ENCODE measurements around the gene RAB10. TPM values are rescaled to one million over a fixed set of nuclear protein-coding genes. Genes with fewer than 3 reads are reported as not detected.
A peak's percentile ranks its signal among the peaks of the same experiment; 100 is the strongest.
"Not testable (repeated sequence)": the region's sequence is repeated elsewhere in the genome, so short reads cannot be mapped to it uniquely, and the experiment has no call there.

RAB10 gene
- 10 to 100 TPM; 69.9 to 85.2 (median 80.5) TPM for polyA plus RNA-seq

DNA sequence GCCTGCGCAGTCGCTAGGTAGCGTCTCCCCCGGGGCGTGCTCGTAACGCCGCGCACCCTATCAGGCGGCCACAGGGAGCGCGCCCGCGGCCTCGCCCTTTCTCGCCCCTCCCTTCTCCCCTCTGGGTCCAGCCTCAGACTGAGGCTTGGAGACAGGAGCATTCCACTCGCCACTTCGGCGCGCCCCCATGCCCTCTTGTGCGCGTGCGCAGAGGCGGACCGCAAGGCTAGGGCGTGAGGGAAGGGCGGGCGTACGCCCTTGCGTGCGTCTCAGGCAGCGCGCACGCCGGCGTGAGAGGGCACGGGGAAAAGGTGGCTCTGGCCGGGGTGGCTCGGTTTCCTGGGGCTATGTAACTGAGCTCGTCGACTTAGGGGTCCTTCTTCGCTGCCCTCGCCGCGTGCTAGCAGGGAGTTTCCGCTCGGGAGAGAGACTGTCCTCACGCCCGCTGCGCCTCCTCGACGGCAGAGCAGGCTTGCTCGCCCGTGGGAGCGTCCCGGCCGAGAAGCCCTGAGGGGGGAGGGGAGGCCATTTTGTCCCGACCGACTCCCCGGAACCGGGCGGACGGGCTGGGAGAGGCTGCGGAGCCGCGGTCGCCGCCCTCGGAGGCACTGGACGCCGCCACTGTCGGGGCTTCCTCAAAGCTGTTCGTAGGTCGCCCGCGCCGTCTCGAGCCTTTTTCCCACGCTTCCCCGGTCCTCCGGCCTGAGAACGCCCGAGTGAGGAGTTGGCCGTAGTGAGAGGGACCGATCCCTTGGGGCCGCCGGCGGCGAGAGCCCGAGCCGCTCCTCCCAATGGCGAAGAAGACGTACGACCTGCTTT lies at the start of gene RAB10:
RAB10 (plus strand) TSS at position 267 of the 819 bp plus-strand sequence; CDS start at position 792, 525 bp downstream.
- Mint-ChIP-seq H3K4me3 (peak within 1 kb of the TSS; percentile 88 to 97 (median 94)), H3K27me3 (ENCODE audit: low read depth in 3 of 3) (peaks cover 5 to 15% (median 8%) of the 10 kb centered on the region in 3 donors), H3K4me1 (peaks cover 42 to 46% of the 10 kb centered on the region in 2 donors), H3K27ac (peak within 1 kb of the TSS; percentile 93 to 96 (median 94)), H3K36me3 (no peaks in the 10 kb centered on the region), H3K9me3 (no peaks in the 10 kb centered on the region)
- DNase-seq: peak; percentile 99

DNA sequence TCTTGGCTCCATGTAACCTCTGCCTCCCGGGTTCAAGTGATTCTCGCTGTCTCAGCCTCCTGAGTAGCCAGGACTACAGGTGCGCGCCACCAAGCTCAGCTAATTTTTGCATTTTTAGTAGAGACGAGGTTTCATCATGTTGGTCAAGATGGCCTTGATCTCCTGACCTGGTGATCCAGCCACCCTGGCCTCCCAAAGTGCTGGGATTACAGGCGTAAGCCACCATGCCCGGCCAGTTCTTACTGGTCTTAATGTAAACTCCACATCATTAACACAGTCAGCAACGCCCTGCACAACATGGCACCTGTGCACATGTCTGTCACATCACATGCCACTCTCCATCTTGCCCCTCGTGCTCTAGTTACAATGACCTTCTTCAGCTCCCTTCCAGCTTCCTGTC lies 45.8 kb upstream of the RAB10 start:
- no peak overlapping the region for H3K4me3 Mint-ChIP-seq
- no peaks in the 10 kb centered on the region for H3K36me3 Mint-ChIP-seq
- DNase-seq: no peak
- peaks cover 3 to 6% (median 4%) of the 10 kb centered on the region in 3 donors for H3K27me3 Mint-ChIP-seq (ENCODE audit: low read depth in 3 of 3)
- H3K4me1 Mint-ChIP-seq: peaks cover 4 to 5% of the 10 kb centered on the region in 2 donors
- no peak overlapping the region for H3K27ac Mint-ChIP-seq
- H3K9me3 Mint-ChIP-seq: no peaks in the 10 kb centered on the region

- H3K4me3 Mint-ChIP-seq: no peak overlapping the region
- H3K36me3 Mint-ChIP-seq: no peaks in the 10 kb centered on the region
- H3K9me3 Mint-ChIP-seq: no peaks in the 10 kb centered on the region
- H3K4me1 Mint-ChIP-seq: peaks cover 0 to 3% of the 10 kb centered on the region in 2 donors
- H3K27ac Mint-ChIP-seq: no peak overlapping the region
- H3K27me3 Mint-ChIP-seq (ENCODE audit: low read depth in 3 of 3): peaks cover 3 to 6% (median 4%) of the 10 kb centered on the region in 3 donors
- no peak for DNase-seq
Measured at GRCh38 chr2:25989154-25989553, 44.7 kb upstream of the RAB10 start.

DNA sequence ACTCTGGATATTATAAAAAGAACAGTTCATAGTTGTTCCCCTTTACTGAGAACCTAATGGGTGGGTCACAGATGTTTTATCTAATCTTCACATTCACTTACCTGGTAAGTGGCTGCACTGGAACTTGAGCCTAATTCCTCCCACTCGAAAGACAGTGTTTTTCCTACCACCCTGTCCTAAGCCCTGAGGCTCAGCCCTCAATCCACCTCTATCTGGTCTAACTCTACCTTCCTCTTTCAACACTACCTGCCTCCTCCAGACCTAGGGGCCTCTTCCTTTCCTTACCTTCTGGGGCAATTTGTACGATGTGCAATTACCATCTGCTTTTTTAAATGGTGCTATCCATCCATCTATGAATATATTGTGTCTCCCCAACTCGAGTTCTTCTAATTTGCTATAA lies 41.9 kb upstream of the RAB10 start:
- no peak for DNase-seq
- H3K4me1 Mint-ChIP-seq: peaks cover 0 to 3% of the 10 kb centered on the region in 2 donors
- H3K9me3 Mint-ChIP-seq: no peaks in the 10 kb centered on the region

DNA sequence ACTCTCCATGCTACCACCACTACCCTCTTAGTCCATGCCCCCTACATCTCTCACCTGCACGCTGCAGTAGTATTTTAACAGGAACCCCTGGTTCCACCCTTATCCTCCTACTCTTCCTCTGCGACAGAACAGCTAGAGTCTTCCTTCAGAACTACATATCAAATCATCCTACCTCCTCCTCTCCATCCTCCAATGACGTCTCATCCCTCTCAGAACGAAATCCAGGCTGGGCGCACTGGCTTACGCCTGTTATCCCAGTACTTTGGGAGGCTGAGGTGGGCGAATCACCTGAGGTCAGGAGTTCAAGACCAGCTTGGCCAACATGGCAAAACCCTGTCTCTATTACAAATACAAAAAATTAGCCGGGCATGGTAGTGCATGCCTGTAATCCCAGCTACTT lies 41.3 kb upstream of the RAB10 start:
- Mint-ChIP-seq H3K4me1 (peaks cover 0 to 3% of the 10 kb centered on the region in 2 donors), H3K36me3 (no peaks in the 10 kb centered on the region), H3K9me3 (no peaks in the 10 kb centered on the region), H3K4me3 (peak overlapping the region in 1 of 5 donors; percentile 19), H3K27ac (no peak overlapping the region), H3K27me3 (ENCODE audit: low read depth in 3 of 3) (peaks cover 1 to 5% (median 4%) of the 10 kb centered on the region in 3 donors)
- no peak for DNase-seq

More for the DNA sequence above, 41.9 kb upstream of the RAB10 start:
- Mint-ChIP-seq H3K27ac (no peak overlapping the region), H3K4me3 (peak overlapping the region in 3 of 5 donors; percentile 15 to 84 (median 68)), H3K36me3 (no peaks in the 10 kb centered on the region), H3K27me3 (ENCODE audit: low read depth in 3 of 3) (peaks cover 1 to 5% (median 4%) of the 10 kb centered on the region in 3 donors)

DNA sequence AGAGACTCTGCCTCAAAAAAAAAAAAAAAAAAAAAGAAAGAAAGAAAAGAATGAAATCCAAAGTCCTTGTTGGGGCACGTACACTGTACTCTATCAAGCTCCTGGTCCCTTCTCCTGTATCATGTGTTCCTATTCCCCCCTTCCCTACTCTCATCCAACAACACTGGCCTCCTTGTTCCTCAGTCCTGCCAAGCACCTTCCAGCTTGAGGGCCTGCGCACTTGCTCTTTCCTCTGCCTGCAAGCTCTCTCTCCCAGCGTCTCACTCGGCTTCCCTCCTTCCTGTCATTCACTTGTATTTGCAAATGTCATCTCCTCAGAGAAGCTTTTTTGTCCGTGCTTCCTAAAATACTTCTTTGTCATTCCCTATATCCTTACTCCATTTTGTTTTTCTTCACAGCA lies 40.8 kb upstream of the RAB10 start:
- DNase-seq: no peak
- Mint-ChIP-seq H3K36me3 (no peaks in the 10 kb centered on the region), H3K9me3 (no peaks in the 10 kb centered on the region), H3K27ac (no peak overlapping the region), H3K4me3 (no peak overlapping the region), H3K27me3 (ENCODE audit: low read depth in 3 of 3) (peaks cover 1 to 5% (median 4%) of the 10 kb centered on the region in 3 donors), H3K4me1 (peaks cover 0 to 3% of the 10 kb centered on the region in 2 donors)

GRCh38 chr2:25994509-25994908 lies 39.4 kb upstream of the RAB10 start:
- Mint-ChIP-seq H3K4me1 (peaks cover 0 to 3% of the 10 kb centered on the region in 2 donors), H3K36me3 (no peaks in the 10 kb centered on the region), H3K9me3 (no peaks in the 10 kb centered on the region), H3K27me3 (ENCODE audit: low read depth in 3 of 3) (peaks cover 3 to 10% (median 5%) of the 10 kb centered on the region in 3 donors), H3K4me3 (no peak overlapping the region), H3K27ac (peak overlapping the region in 1 of 6 donors; percentile 20)
- no peak for DNase-seq

- no peak for DNase-seq
- H3K4me3 Mint-ChIP-seq: no peak overlapping the region
- H3K9me3 Mint-ChIP-seq: no peaks in the 10 kb centered on the region
- H3K36me3 Mint-ChIP-seq: no peaks in the 10 kb centered on the region
- no peak overlapping the region for H3K27ac Mint-ChIP-seq
- peaks cover 3 to 10% (median 5%) of the 10 kb centered on the region in 3 donors for H3K27me3 Mint-ChIP-seq (ENCODE audit: low read depth in 3 of 3)
- no peaks in the 10 kb centered on the region for H3K4me1 Mint-ChIP-seq
Measured at GRCh38 chr2:25996844-25997243, 37.0 kb upstream of the RAB10 start.

DNA sequence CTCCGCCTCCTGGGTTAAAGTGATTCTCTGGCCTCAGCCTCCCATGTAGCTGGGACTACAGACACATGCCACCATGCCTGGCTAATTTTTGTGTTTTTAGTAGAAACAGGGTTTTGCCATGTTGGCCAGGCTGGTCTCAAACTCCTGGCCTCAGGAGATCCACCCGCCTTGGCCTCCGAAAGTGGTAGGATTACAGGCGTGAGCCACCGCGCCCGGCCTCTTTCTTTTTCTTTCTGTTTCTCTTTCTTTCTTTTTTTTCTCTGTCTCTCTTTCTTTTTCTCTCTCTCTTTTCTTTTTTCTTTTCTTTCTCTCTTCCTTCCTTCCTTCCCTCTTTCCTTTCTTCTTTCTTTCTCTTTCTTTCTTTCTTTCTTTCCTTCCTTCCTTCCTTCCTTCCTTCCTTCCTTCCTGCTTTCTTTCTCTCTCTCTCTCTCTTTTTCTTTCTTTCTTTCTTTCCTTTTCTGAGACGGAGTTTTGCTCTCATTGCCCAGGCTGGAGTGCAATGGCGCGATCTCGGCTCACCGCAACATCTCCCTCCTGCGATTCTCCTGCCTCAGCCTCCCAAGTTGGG lies 35.0 kb upstream of the RAB10 start:
- H3K36me3 Mint-ChIP-seq, DNase-seq, H3K9me3 Mint-ChIP-seq, H3K27ac Mint-ChIP-seq, H3K4me3 Mint-ChIP-seq, H3K4me1 Mint-ChIP-seq: not testable (repeated sequence)
- H3K27me3 Mint-ChIP-seq (ENCODE audit: low read depth in 3 of 3): peaks cover 3 to 17% (median 3%) of the 10 kb centered on the region in 3 donors

DNA sequence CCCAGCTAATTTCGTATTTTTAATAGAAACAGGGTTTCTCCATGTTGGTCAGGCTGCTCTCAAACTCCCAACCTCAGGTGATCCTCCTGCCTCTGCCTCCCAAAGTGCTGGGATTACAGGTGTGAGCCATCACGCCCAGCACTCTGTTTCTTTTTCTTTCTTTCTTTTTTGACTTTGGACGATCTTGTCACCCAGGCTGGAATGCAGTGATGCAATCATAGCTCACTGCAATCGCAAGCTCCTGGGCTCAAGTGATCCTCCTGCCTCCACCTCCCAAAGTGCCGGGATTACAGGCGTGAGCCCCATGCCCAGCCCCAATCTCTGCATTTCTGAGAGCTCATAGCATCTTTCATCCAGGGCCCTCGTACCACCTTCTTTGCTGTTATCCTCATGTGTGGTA lies 34.5 kb upstream of the RAB10 start:
- not testable (repeated sequence) for DNase-seq, H3K27ac Mint-ChIP-seq, H3K36me3 Mint-ChIP-seq, H3K4me3 Mint-ChIP-seq, H3K9me3 Mint-ChIP-seq, H3K4me1 Mint-ChIP-seq
- peaks cover 3 to 17% (median 3%) of the 10 kb centered on the region in 3 donors for H3K27me3 Mint-ChIP-seq (ENCODE audit: low read depth in 3 of 3)

GRCh38 chr2:26000561-26001082 lies 33.3 kb upstream of the RAB10 start:
- no peaks in the 10 kb centered on the region for H3K36me3 Mint-ChIP-seq
- no peaks in the 10 kb centered on the region for H3K4me1 Mint-ChIP-seq
- H3K4me3 Mint-ChIP-seq: no peak overlapping the region
- peaks cover 3 to 17% (median 3%) of the 10 kb centered on the region in 3 donors for H3K27me3 Mint-ChIP-seq (ENCODE audit: low read depth in 3 of 3)
- no peak for DNase-seq
- no peak overlapping the region for H3K27ac Mint-ChIP-seq
- H3K9me3 Mint-ChIP-seq: no peaks in the 10 kb centered on the region

DNA sequence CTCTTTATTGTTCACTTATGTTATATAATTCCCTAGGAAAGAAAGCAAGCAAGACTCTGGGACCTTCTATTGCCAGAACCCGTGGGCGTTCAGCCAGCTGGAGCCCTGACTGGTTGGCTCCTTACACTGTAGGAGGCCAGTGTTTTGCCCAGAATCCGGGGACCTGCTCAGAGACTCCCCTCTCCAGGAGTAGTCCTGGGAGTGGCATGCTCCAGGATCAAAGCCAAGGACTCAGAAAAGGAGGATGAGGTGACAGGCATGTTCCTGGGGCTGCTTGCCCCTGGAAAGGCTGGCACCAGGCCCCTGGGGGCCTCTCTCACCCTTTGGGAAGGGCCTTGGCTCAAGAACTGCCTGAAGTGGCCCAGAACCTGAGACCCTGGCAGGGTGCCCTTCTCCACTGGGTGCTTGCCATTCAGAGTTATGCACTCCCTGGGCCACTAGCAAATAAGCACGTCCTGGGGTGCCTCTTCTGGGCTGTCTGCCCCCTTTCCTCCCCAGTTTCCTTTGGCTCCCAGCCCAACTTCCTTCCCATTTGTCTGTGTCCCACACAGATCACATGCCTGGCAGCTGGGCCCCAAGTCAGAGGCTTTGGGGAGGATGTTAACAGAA lies 32.0 kb upstream of the RAB10 start:
- Mint-ChIP-seq H3K27ac (no peak overlapping the region), H3K27me3 (ENCODE audit: low read depth in 3 of 3) (peaks cover 3 to 17% (median 3%) of the 10 kb centered on the region in 3 donors), H3K36me3 (no peaks in the 10 kb centered on the region), H3K4me3 (no peak overlapping the region), H3K4me1 (no peaks in the 10 kb centered on the region), H3K9me3 (no peaks in the 10 kb centered on the region)
- DNase-seq: no peak

DNA sequence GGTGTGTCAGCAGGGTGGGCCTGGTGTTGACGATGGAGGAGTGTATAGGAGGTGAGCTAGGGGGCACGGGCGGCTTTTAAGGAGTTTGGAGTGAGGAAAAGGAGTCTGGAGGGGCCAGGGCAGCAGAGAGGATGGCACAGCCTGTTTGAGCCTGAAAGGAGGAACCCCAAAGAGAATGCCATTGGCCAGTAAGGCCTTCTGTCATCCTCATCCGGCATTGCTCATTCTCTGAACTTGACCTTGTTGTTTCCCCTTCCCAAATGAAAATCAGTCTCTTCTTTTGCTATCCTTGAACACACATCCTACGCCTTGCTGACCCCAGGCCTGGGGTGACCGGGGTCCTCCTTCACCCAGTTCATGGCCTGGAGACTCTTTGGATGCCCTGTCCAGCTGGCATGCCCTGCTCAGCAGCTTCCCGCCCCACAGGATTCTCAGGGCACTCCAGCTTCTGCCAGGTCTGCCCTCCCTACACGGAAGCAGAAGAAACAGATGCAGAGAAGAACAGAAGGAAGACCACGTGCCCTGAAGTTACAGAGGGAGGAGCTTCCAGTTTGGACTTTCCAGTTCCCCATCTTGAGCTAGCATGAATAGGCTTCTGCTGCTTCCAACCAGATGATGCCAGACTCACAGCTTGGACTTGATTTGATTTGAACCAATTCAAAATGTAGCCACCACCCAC lies 31.1 kb upstream of the RAB10 start:
- DNase-seq: no peak
- no peak overlapping the region for H3K4me3 Mint-ChIP-seq
- peak overlapping the region in 1 of 6 donors; percentile 41 for H3K27ac Mint-ChIP-seq
- peaks cover 2 to 17% (median 3%) of the 10 kb centered on the region in 3 donors for H3K27me3 Mint-ChIP-seq (ENCODE audit: low read depth in 3 of 3)
- no peaks in the 10 kb centered on the region for H3K36me3 Mint-ChIP-seq
- H3K4me1 Mint-ChIP-seq: no peaks in the 10 kb centered on the region
- no peaks in the 10 kb centered on the region for H3K9me3 Mint-ChIP-seq
